GM10248 (cell line): ENCODE data around the gene FSTL4.

ENCODE experiments used
- CTCF ChIA-PET: fragments of 300-600 bp; sonication (Branson Sonifier 250); formaldehyde crosslinking; extraction: SDS; loops from one replicate; lab custom pipeline; 2021; ENCODE audit warnings: antibody characterized with exemption; lab: Yijun Ruan, JAX
- POLR2A ChIA-PET: fragments of 350-650 bp; sonication (Branson Sonifier 250); formaldehyde crosslinking; extraction: SDS; loops from one replicate; lab custom pipeline; 2020; ENCODE audit warnings: antibody characterized with exemption; lab: Yijun Ruan, JAX
- DNase-seq: peaks from one replicate; pipeline ENCODE4 v3.0.0; 2012; ENCODE audit errors: extremely low spot score
- TF ChIP-seq, protein P1 (sequence below): IDR thresholded peaks from 2 replicates; pipeline ENCODE4 v1.5.1; 2012; ENCODE audit warnings: mild to moderate bottlenecking, low read depth; ENCODE audit errors: extremely low read depth, missing control alignments, control extremely low read depth

FSTL4 gene

GRCh38 chr5:133337795-133338445, 274.4 kb downstream of the FSTL4 start:
- ChIA-PET CTCF (interaction anchor here (0.5 to 1.9 kb wide), 5 partner anchors 11 to 521 kb away, joined by 3 to 5 read pairs (median 3); no protein-coding TSS in a partner anchor), POLR2A (no interaction called here)
- no peak for DNase-seq
- TF ChIP-seq, protein P1, sequence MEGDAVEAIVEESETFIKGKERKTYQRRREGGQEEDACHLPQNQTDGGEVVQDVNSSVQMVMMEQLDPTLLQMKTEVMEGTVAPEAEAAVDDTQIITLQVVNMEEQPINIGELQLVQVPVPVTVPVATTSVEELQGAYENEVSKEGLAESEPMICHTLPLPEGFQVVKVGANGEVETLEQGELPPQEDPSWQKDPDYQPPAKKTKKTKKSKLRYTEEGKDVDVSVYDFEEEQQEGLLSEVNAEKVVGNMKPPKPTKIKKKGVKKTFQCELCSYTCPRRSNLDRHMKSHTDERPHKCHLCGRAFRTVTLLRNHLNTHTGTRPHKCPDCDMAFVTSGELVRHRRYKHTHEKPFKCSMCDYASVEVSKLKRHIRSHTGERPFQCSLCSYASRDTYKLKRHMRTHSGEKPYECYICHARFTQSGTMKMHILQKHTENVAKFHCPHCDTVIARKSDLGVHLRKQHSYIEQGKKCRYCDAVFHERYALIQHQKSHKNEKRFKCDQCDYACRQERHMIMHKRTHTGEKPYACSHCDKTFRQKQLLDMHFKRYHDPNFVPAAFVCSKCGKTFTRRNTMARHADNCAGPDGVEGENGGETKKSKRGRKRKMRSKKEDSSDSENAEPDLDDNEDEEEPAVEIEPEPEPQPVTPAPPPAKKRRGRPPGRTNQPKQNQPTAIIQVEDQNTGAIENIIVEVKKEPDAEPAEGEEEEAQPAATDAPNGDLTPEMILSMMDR: no peak

GRCh38 chr5:133336969-133337410, 275.4 kb downstream of the FSTL4 start:
- TF ChIP-seq, protein P1: no peak
- DNase-seq: no peak
- ChIA-PET POLR2A (no interaction called here), CTCF (interaction anchor here (1.1 to 1.9 kb wide), 2 partner anchors 10 to 37 kb away, joined by 3 to 5 read pairs; no protein-coding TSS in a partner anchor)

DNA sequence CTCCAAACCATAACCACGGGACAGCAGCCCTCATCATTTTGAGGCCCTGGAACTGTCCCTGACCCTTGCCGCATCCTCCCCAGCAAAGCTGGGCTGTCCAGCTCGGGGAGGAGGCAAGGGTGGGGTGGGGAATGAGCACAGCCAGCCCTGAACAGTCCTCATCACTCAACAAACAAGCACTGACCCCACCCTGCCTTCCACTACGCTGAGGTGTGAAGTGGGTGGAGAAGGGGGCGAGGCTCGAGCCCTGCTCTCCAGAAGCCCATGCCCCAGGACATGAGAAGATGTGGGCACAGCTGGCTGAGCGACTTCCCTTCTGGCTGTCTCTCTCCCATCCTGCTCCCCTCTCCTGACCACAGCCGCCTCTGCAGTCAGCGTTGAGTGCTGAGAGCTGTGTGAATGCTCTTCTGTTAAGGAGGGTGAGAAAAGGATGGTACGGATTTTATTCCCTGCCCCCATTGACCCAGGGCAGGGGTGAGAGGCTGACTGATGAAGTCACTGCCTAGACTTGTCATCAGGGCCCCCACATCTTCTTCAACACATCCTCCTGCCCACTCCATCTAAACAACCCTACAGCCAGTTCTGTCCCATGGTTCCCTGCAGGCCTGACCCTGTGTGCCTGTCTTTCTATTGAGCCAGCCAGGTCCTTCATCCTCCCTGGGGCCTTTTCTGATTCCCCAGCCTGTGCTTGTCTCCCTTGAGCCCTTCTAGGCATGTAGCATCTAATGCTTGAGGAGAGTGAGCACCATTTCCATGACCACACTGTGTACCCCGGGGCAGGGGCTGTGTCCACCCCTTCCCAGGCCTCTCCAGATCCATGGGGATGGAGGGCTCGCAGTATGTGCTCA, 276.0 kb downstream of the FSTL4 start:
- TF ChIP-seq, protein P1: no peak
- no peak for DNase-seq
- POLR2A ChIA-PET: no interaction called here
- CTCF ChIA-PET: interaction anchor here (1.0 to 1.6 kb wide), 4 partner anchors 10 to 395 kb away, joined by 3 to 5 read pairs (median 4); no protein-coding TSS in a partner anchor

GRCh38 chr5:133334796-133335639, 277.3 kb downstream of the FSTL4 start:
- CTCF ChIA-PET: interaction anchor here (1.0 to 1.6 kb wide), 4 partner anchors 8 to 396 kb away, joined by 3 to 5 read pairs (median 4); no protein-coding TSS in a partner anchor
- no peak for DNase-seq
- TF ChIP-seq, protein P1: no peak

GRCh38 chr5:133333326-133334150, 278.8 kb downstream of the FSTL4 start:
- CTCF ChIA-PET: interaction anchor here (1.1 kb wide), 1 partner anchor 8 kb away, joined by 4 read pairs; no protein-coding TSS in a partner anchor
- POLR2A ChIA-PET: no interaction called here

More at GRCh38 chr5:133334796-133335639, 277.3 kb downstream of the FSTL4 start:
- POLR2A ChIA-PET: no interaction called here

More at GRCh38 chr5:133333326-133334150, 278.8 kb downstream of the FSTL4 start:
- TF ChIP-seq, protein P1: no peak
- DNase-seq: no peak
